ENCODE data around the gene AGRN. TPM values are rescaled to one million over a fixed set of nuclear protein-coding genes. Genes with fewer than 3 reads are reported as not detected.

AGRN gene
- 330 and 335 TPM in 2 replicates for total RNA-seq
- long read RNA-seq = 0 reads

DNA sequence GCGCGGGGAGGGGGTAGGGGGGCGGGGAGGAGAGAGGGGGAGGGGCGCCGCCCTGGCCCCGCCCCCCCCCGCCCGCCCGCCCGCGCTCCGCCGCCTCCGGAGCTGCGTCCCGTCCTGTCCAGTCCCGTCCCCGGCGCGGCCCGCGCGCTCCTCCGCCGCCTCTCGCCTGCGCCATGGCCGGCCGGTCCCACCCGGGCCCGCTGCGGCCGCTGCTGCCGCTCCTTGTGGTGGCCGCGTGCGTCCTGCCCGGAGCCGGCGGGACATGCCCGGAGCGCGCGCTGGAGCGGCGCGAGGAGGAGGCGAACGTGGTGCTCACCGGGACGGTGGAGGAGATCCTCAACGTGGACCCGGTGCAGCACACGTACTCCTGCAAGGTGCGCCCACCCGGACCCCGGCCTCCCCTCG lies at the start of gene AGRN:
TSS of gene AGRN (plus strand) at position 121 of the 405 bp plus-strand sequence. CDS start at position 174, 53 bp downstream.
- peaks cover 8% of the 10 kb centered on the region for H3K36me3 Mint-ChIP-seq (ENCODE audit: insufficient read depth)
- H3K9me3 Mint-ChIP-seq (ENCODE audit: low read depth) = peaks cover 4% of the 10 kb centered on the region
- H3K4me3 Mint-ChIP-seq (ENCODE audit: low read depth) = peak within 1 kb of the TSS; percentile 72
- H3K27ac Mint-ChIP-seq = peak within 1 kb of the TSS; percentile 33
- H3K4me1 Mint-ChIP-seq (ENCODE audit: low read depth) = peaks cover 16% of the 10 kb centered on the region
- peak; percentile 53 for DNase-seq (ENCODE audit: low spot score, unreplicated experiment)
- TF ChIP-seq, protein P1, sequence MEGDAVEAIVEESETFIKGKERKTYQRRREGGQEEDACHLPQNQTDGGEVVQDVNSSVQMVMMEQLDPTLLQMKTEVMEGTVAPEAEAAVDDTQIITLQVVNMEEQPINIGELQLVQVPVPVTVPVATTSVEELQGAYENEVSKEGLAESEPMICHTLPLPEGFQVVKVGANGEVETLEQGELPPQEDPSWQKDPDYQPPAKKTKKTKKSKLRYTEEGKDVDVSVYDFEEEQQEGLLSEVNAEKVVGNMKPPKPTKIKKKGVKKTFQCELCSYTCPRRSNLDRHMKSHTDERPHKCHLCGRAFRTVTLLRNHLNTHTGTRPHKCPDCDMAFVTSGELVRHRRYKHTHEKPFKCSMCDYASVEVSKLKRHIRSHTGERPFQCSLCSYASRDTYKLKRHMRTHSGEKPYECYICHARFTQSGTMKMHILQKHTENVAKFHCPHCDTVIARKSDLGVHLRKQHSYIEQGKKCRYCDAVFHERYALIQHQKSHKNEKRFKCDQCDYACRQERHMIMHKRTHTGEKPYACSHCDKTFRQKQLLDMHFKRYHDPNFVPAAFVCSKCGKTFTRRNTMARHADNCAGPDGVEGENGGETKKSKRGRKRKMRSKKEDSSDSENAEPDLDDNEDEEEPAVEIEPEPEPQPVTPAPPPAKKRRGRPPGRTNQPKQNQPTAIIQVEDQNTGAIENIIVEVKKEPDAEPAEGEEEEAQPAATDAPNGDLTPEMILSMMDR (IDR thresholded peaks at IDR 0.05; ENCODE audit: unreplicated experiment) = no peak
- no peaks in the 10 kb centered on the region for H3K27me3 Mint-ChIP-seq

DNA sequence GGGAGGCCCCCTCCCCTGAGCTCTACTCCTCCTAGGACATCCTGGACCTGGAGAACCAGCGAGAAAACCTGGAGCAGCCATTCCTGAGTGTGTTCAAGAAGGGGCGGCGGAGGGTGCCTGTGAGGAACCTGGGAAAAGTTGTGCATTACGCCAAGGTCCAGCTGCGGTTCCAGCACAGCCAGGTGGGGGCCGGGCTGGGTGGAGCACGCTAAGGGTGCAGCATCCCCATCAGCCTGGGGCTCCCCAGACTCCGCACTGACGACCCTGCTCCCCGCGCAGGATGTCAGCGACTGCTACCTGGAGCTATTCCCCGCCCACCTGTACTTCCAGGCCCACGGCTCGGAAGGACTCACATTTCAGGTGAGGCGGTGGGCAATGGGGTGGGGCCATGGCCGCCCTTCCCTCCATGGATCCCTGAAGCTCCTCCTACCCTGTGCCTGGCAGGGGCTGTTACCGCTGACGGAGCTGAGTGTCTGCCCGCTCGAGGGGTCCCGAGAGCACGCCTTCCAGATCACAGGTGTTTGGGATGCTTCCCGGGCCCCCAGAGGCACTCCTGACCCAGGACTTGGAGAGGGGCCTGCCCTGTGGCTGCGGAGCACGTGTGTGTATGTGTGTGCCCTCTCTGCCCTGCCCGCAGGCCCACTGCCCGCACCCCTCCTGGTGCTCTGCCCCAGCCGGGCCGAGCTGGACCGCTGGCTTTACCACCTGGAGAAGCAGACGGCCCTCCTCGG lies 49.5 kb upstream of the AGRN start:
- H3K4me1 Mint-ChIP-seq (ENCODE audit: low read depth) = no peaks in the 10 kb centered on the region
- TF ChIP-seq, protein P1 (IDR thresholded peaks at IDR 0.05; ENCODE audit: unreplicated experiment) = no peak

DNA sequence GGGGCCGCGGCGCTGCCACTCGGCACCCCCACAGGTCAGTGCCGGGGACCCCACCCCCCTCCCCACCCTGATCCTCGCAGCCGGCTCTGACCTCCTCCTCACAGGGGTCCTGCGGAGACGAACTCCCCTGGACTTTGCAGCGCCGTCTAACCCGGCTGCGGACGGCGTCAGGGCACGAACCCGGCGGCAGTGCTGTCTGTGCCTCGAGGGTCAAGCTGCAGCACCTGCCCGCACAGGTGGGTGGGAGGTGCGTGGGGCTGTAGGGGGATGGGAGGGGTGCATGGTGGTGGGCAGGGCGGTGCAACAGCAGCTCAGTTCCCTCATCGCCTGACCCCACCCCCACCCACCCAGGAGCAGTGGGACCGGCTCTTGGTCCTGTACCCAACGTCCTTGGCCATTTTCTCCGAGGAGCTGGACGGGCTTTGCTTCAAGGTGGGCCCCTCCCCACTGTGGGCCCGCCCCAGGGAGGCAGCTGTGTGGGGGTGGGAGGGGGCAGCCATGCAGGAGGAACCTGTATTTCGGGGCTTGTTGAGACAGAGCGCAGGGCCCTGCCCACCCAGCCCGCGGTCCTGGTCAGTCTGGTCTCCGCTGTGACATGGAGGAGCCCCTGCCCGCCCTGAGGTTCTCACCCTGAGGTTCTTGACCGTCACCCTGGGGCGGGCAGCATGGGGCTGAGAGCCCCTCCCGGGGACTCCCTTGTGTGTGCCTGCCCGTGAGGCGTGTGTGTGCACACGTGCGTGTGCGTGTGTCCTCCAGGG lies 48.8 kb upstream of the AGRN start:
- TF ChIP-seq, protein P1 (IDR thresholded peaks at IDR 0.05; ENCODE audit: unreplicated experiment) = no peak
- Mint-ChIP-seq H3K4me3 (ENCODE audit: low read depth) (no peak overlapping the region), H3K27ac (no peak overlapping the region), H3K4me1 (ENCODE audit: low read depth) (peaks cover 2% of the 10 kb centered on the region), H3K9me3 (ENCODE audit: low read depth) (no peaks in the 10 kb centered on the region), H3K27me3 (peaks cover 37% of the 10 kb centered on the region), H3K36me3 (ENCODE audit: insufficient read depth) (no peaks in the 10 kb centered on the region)
- DNase-seq (ENCODE audit: low spot score, unreplicated experiment) = no peak

More for the DNA sequence above, 49.5 kb upstream of the AGRN start:
- Mint-ChIP-seq H3K27ac (no peak overlapping the region), H3K9me3 (ENCODE audit: low read depth) (no peaks in the 10 kb centered on the region), H3K36me3 (ENCODE audit: insufficient read depth) (no peaks in the 10 kb centered on the region), H3K27me3 (peaks cover 32% of the 10 kb centered on the region), H3K4me3 (ENCODE audit: low read depth) (no peak overlapping the region)
- no peak for DNase-seq (ENCODE audit: low spot score, unreplicated experiment)

DNA sequence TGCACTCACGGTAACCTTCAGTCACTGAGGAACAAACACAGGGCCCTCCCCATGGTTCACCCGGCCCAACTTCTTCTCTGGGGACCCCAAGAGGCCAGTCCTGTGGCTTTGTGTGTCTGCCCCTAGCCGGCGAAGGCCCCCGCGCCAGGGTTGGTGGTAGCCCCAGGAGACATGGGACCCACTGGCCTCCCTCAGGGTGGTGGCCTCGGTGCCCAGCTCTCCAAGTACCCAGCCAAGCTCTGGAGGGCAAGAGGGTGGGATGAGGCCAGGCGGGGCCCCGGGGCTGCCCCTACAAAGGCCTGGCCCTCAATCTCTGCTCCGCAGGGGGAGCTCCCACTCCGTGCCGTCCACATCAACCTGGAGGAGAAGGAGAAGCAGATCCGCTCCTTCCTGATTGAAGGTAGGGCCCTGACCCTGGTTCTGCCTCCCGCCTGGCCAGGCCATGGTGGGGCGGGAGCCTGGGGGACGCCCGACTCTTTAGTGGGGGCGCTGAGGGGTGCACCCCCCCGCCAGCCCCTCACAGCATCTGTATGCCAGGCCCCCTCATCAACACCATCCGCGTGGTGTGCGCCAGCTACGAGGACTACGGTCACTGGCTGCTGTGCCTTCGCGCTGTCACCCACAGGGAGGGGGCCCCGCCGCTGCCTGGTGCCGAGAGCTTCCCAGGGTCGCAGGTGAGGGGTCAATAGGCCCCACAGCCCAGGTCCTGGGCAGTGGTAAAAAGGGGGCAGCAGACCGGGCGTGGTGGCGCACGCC lies 48.0 kb upstream of the AGRN start:
- peaks cover 37% of the 10 kb centered on the region for H3K27me3 Mint-ChIP-seq
- no peak overlapping the region for H3K4me3 Mint-ChIP-seq (ENCODE audit: low read depth)
- H3K4me1 Mint-ChIP-seq (ENCODE audit: low read depth) = peaks cover 2% of the 10 kb centered on the region
- DNase-seq (ENCODE audit: low spot score, unreplicated experiment) = no peak
- no peaks in the 10 kb centered on the region for H3K36me3 Mint-ChIP-seq (ENCODE audit: insufficient read depth)
- no peak overlapping the region for H3K27ac Mint-ChIP-seq
- no peaks in the 10 kb centered on the region for H3K9me3 Mint-ChIP-seq (ENCODE audit: low read depth)
- TF ChIP-seq, protein P1 (IDR thresholded peaks at IDR 0.05; ENCODE audit: unreplicated experiment) = no peak
